Measurements from ENCODE around the gene ZMYM2.

GRCh38 chr13:19952850-19953249, 5.7 kb upstream of the ZMYM2 start:
- no peak for TF ChIP-seq EZH2 (IDR thresholded peaks at IDR 0.05; ENCODE audit: borderline replicate concordance, low read depth, low read length, poor library complexity, severe bottlenecking)
- TF ChIP-seq CTCF (conservative IDR thresholded peaks at IDR 0.05; ENCODE audit: low read depth, low read length), result no peak

All from A673 (cell line).